Peyer's patch (tissue), 4 donors: ENCODE measurements around the gene ABR.

Experiments
- CTCF ChIP-seq, 6 experiments: fragments of 450-650 bp in 4 of 6; fragments of 200-600 bp in 2 of 6; sonication (generic) in 1 of 6; IDR thresholded peaks; one replicate each; pipeline ENCODE4 v1.5.1; 2017 to 2019; ENCODE audit warnings: antibody characterized with exemption in 6 of 6, mild to moderate bottlenecking in 3 of 6, moderate library complexity in 1 of 6
- POLR2A ChIP-seq, 2 donors: fragments of 450-650 bp; IDR thresholded peaks; one replicate each; pipeline ENCODE4 v1.5.1; 2017; ENCODE audit warnings: antibody characterized with exemption in 2 of 2, mild to moderate bottlenecking in 2 of 2, moderate library complexity in 2 of 2

- TF ChIP-seq CTCF (IDR thresholded peaks at IDR 0.05): no peak
- no peak for TF ChIP-seq POLR2A (IDR thresholded peaks at IDR 0.05)
Observed at GRCh38 chr17:1002412-1002753, 177.4 kb downstream of the ABR start.
